Left renal pelvis (tissue), 4 donors: ENCODE measurements around the gene ANKRD52. TPM values are rescaled to one million over a fixed set of nuclear protein-coding genes. Genes with fewer than 3 reads are reported as not detected.
A peak's percentile ranks its signal among the peaks of the same experiment; 100 is the strongest.

Experiments
- DNase-seq, 4 donors: peaks; one replicate each; pipeline ENCODE4 v3.0.0-alpha.2; 2013; ENCODE audit warnings: low read depth in 4 of 4, low spot score in 3 of 4
- polyA plus RNA-seq, 4 donors: library from polyadenylated mRNA; unstranded; fragments of 120-200 nt; gene quantifications; one replicate each; pipeline ENCODE4 v1.2.1, GENCODE V29; 2013; ENCODE audit not compliant: insufficient read length in 4 of 4

ANKRD52 gene
- polyA plus RNA-seq, 4 donors: 23.8 to 42.5 (median 28.9) TPM

GRCh38 chr12:56243731-56244181 lies 14.4 kb downstream of the ANKRD52 start:
- no peak for DNase-seq

GRCh38 chr12:56242986-56243385 lies 15.2 kb downstream of the ANKRD52 start:
- no peak for DNase-seq

GRCh38 chr12:56241424-56242303 lies 16.5 kb downstream of the ANKRD52 start:
- no peak for DNase-seq

- DNase-seq: no peak
Measured at GRCh38 chr12:56237552-56237951, 20.6 kb downstream of the ANKRD52 start.

- no peak for DNase-seq
Measured at GRCh38 chr12:56236985-56237384, 21.2 kb downstream of the ANKRD52 start.

- DNase-seq: no peak
Measured at GRCh38 chr12:56236091-56236490, 22.1 kb downstream of the ANKRD52 start.

- no peak for DNase-seq
Measured at GRCh38 chr12:56234746-56235436, 23.3 kb downstream of the ANKRD52 start.

GRCh38 chr12:56231184-56231582 lies 27.0 kb downstream of the ANKRD52 start:
- DNase-seq: no peak

- no peak for DNase-seq
Measured at GRCh38 chr12:56230432-56231183, 27.6 kb downstream of the ANKRD52 start.

- DNase-seq: no peak
Measured at GRCh38 chr12:56229916-56230431, 28.2 kb downstream of the ANKRD52 start, which contains the start of gene SLC39A5. Gene SLC39A5, plus strand, starts transcription at chr12:56230051. Its CDS starts 1,224 bp downstream, at chr12:56231275.

GRCh38 chr12:56229082-56229481 lies 29.1 kb downstream of the ANKRD52 start:
- DNase-seq: no peak

- no peak for DNase-seq
Measured at GRCh38 chr12:56224954-56225353, 33.2 kb downstream of the ANKRD52 start.

- peak; percentile 91 to 96 (median 96) for DNase-seq
Measured at GRCh38 chr12:56224102-56224701, 34.0 kb downstream of the ANKRD52 start, which contains the start of gene NABP2. Gene NABP2, plus strand, starts transcription at chr12:56224342. Its CDS starts 515 bp downstream, at chr12:56224857.

- no peak for DNase-seq
Measured at GRCh38 chr12:56223571-56224101, 34.5 kb downstream of the ANKRD52 start.

GRCh38 chr12:56222531-56222895 lies 35.7 kb downstream of the ANKRD52 start:
- DNase-seq: no peak

- peak; percentile 93 to 97 (median 96) for DNase-seq
Measured at GRCh38 chr12:56221757-56222530, 36.2 kb downstream of the ANKRD52 start, which contains the start of gene RNF41. Gene RNF41, minus strand, starts transcription at chr12:56221922. Its CDS starts 7,875 bp downstream, at chr12:56214047.

- peak in 2 of 4 donors; percentile 49 to 51 for DNase-seq
Measured at GRCh38 chr12:56221232-56221756, 36.9 kb downstream of the ANKRD52 start.

GRCh38 chr12:56220611-56221231 lies 37.5 kb downstream of the ANKRD52 start:
- no peak for DNase-seq
